Dedifferentiated amniotic fluid mesenchymal stem cell (primary cell): Measurements from ENCODE around the gene GRSF1.
"Not testable (repeated sequence)": the region's sequence is repeated elsewhere in the genome, so short reads cannot be mapped to it uniquely, and the experiment has no call there.

ENCODE experiments used
- DNase-seq: peaks from one replicate; pipeline ENCODE4 v3.0.0-alpha.2; 2016; ENCODE audit errors: extremely low spot score

The GRSF1 gene

GRCh38 chr4:70839589-70840093 is at the start of gene GRSF1:
GRSF1 (minus strand) TSS chr4:70839890; CDS start chr4:70839827, 63 bp downstream.
- DNase-seq, result peak; percentile 82

GRCh38 chr4:70885174-70885573 is 45.5 kb upstream of the GRSF1 start:
- DNase-seq, result no peak

GRCh38 chr4:70880739-70881138 is 41.0 kb upstream of the GRSF1 start:
- no peak for DNase-seq

GRCh38 chr4:70877556-70877955 is 37.9 kb upstream of the GRSF1 start:
- DNase-seq, result no peak

- no peak for DNase-seq
Measured at GRCh38 chr4:70874268-70875156, 34.8 kb upstream of the GRSF1 start.

- DNase-seq, result no peak
Measured at GRCh38 chr4:70873216-70873615, 33.5 kb upstream of the GRSF1 start.

GRCh38 chr4:70868778-70869177 is 29.1 kb upstream of the GRSF1 start:
- no peak for DNase-seq

GRCh38 chr4:70863099-70863790 is 23.6 kb upstream of the GRSF1 start:
- no peak for DNase-seq

GRCh38 chr4:70859066-70859465 is 19.4 kb upstream of the GRSF1 start:
- no peak for DNase-seq

GRCh38 chr4:70858454-70858853 is 18.8 kb upstream of the GRSF1 start:
- DNase-seq, result no peak

GRCh38 chr4:70855464-70855863 is 15.8 kb upstream of the GRSF1 start:
- DNase-seq, result no peak

GRCh38 chr4:70849291-70849690 is 9.6 kb upstream of the GRSF1 start:
- no peak for DNase-seq

GRCh38 chr4:70844180-70844579 is 4.5 kb upstream of the GRSF1 start:
- no peak for DNase-seq

- no peak for DNase-seq
Measured at GRCh38 chr4:70842761-70843435, 3.2 kb upstream of the GRSF1 start.

- no peak for DNase-seq
Measured at GRCh38 chr4:70841951-70842350, 2.3 kb upstream of the GRSF1 start.

GRCh38 chr4:70841211-70841610 is 1.5 kb upstream of the GRSF1 start:
- DNase-seq, result no peak

GRCh38 chr4:70840631-70841030 is 941 bp upstream of the GRSF1 start:
- not testable (repeated sequence) for DNase-seq

GRCh38 chr4:70840137-70840536 is 447 bp upstream of the GRSF1 start:
- DNase-seq, result not testable (repeated sequence)

- DNase-seq, result peak; percentile 42
Measured at GRCh38 chr4:70838666-70839588, 763 bp downstream of the GRSF1 start.

- DNase-seq, result no peak
Measured at GRCh38 chr4:70838204-70838603, 1.5 kb downstream of the GRSF1 start.

GRCh38 chr4:70836081-70836480 is 3.6 kb downstream of the GRSF1 start:
- no peak for DNase-seq
